HUDEP-2 (cell line): ENCODE data around the gene IL1RAP.

Experiments used
- DNase-seq, 76 experiments: peaks; one replicate each; lab custom pipeline; 2025; ENCODE audit not compliant: unreplicated experiment in 76 of 76; lab: John Stamatoyannopoulos, UW

IL1RAP gene

DNA sequence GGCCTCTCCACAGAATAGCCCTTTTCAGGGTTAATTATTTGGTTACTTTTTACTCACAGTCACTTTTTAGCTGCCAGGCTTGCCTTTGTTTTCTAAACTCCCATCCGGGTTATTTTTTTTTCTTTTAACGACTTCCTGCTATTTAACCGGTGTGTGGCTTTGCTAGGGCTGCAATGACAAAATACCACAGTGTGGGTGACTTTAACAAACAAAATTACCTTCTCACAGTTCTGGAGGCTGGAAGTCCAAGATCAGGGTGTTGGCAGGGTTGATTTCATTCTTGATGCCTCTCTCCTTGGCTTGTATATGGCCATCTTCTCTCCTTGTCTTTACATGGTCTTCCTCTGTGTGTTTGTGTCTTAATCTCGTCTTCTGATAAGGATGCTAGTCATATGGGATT lies 91.5 kb downstream of the IL1RAP start:
- DNase-seq = no peak

DNA sequence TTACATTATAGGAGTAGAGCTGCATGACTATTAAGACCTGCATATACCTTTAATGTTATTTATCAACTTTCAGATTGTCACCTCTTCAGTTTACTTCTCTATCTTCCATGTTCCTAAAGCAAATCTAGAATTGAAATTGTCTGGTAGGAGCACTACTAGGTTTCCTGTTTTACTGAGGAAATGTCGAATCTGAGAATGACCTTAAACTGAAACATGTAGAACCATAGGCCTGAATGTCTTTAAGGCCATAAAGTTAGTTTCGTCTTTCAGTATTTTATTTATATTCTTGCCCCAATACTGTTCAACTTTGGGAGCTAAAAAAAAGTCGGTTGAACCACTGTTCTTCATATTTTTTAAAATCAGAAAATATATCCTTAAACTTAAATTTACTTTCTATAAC lies 92.7 kb downstream of the IL1RAP start:
- DNase-seq = no peak

- DNase-seq = no peak
Observed at GRCh38 chr3:190607021-190607420, 93.1 kb downstream of the IL1RAP start.

DNA sequence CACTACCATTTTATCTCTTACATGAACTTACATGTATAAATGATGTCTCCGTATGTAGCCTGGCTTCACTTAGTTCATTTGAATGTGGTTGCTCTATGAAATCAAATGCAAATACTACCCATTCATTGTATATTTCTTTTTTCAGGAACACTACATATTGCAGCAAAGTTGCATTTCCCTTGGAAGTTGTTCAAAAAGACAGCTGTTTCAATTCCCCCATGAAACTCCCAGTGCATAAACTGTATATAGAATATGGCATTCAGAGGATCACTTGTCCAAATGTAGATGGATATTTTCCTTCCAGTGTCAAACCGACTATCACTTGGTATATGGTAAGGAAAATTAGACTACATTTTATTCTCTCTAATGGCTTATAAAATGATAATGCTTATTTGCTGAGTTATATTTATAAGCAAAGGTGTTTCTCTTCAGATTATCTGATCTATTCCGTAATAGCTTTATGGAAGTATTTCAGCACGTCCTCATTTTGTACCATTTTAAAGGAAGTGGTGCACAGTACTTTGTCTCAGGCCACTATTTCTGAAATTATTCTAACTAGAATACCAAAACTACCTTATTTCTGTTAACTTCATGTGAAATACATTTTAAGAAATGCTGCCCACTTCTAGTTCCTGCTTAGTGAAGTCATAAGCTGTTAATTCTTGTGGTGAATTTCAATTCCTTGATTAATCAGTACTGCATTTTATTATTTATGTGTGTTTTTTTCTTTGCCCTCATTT lies 95.1 kb downstream of the IL1RAP start:
- no peak for DNase-seq

- DNase-seq = no peak
Observed at GRCh38 chr3:190614226-190615059, 100.6 kb downstream of the IL1RAP start.

- DNase-seq = no peak
Observed at GRCh38 chr3:190615060-190615384, 101.1 kb downstream of the IL1RAP start.

- DNase-seq = no peak
Observed at GRCh38 chr3:190615607-190616006, 101.7 kb downstream of the IL1RAP start.

DNA sequence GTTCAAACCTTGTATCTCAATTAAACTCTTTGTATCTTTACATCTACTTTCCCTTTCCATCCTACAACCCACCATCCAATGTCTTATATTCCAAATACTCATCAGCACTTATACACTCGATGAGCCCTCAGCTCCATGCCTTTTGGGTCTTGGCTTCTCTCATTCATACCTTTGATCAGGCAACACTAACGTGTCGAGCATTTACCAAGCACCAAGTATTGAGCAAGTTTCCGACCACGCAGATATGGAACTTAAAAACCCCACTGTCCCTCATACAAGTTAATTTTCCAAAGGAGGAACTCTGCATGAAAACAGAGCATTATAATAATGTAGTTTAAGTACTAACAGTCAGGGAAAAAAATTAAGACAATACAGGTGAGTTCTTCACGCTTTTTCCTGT lies 102.8 kb downstream of the IL1RAP start:
- no peak for DNase-seq

DNA sequence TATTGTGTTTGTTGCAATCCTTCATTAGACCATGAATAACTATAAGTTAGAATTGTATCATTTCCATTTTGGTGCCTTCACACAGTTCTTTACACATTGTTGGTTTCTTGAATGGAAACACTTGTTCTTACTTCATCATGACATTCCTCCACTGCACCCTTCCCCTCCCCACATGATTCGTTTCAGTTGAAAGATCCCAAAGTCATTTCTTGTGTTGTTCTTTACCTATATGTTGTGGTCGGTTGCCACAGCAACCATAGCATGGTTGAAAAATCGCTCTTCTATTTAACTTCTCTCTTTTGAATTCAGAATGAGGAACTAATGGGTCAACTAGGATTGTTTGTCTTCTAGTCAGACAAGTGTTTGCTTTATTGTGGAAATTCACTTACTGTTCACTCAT lies 103.3 kb downstream of the IL1RAP start:
- peak in 1 of 76 experiments; percentile 5 for DNase-seq

GRCh38 chr3:190618330-190619030 lies 104.6 kb downstream of the IL1RAP start:
- DNase-seq = peak in 3 of 76 experiments; percentile 9 to 31 (median 11)

DNA sequence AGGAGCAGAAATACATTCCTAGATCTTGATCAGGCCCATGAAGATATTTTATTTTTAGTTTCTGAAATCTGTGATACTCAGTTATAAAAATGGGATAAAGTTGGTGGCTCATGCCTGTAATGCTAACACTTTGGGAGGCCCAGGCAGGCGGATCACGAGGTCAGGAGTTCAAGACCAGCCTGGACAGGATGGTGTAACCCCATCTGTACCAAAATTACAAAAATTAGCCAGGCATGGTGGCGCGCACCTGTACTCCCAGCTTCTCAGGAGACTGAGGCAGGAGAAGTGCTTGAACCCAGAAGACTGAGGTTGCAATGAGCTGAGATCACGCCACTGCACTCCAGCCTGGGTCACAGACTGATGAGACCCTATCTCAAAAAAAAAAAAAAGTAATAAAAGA lies 105.5 kb downstream of the IL1RAP start:
- DNase-seq = no peak

DNA sequence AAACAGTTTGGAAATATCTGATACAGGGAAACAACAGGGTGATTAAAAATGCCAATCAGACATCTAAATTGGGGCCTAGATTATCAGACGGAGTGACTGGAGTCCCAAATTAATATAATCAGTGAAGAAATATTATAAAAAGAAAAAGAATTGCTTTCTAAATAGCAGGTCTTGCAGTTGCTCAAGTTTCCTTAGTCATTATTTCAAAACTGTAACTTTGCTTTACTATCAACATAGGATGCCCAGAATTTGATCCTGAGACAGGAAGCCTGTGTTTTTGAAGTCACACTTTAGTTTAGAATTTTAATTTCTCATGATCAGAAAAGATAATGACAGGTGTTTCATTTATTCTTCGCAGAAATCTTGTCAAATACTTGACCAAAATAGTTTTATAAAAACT lies 105.9 kb downstream of the IL1RAP start:
- no peak for DNase-seq

DNA sequence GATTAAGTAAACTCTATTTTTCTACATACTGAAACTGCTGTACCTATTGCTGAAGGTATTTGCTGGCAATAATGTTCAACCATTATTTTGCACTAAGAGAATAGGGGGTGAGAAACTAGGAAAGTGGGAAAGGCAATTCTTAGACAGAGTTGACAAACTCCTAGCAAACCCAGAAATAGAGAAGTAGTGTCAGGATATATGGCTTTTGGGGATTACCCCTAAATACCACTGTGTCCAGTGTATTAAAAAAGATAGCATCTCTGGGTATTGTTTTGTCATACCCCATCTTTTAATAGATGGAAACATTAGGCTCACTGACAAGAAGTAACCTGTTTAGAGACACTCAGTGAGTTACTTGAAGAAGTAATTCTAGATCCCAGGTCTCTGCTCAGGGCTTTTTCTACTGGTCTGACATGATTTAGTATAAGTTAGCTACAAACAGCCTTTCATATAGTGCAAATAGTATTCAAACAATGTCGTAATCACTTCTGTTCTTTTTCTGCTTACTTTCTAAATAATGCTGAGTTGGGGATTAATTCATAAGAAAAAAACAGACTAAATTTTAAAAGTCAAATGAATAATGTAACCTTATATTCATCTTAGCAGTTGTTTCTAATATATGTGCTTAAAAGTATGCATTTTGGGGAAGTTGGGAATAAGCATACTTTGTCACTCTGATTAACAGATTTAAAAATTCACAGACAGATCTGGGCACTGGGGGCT lies 107.2 kb downstream of the IL1RAP start:
- DNase-seq = no peak

GRCh38 chr3:190621927-190622326 lies 108.0 kb downstream of the IL1RAP start:
- DNase-seq = no peak

GRCh38 chr3:190624282-190624681 lies 110.4 kb downstream of the IL1RAP start:
- DNase-seq = no peak

- no peak for DNase-seq
Observed at GRCh38 chr3:190626951-190627620, 113.2 kb downstream of the IL1RAP start.

GRCh38 chr3:190629088-190629487 lies 115.2 kb downstream of the IL1RAP start:
- DNase-seq = no peak

DNA sequence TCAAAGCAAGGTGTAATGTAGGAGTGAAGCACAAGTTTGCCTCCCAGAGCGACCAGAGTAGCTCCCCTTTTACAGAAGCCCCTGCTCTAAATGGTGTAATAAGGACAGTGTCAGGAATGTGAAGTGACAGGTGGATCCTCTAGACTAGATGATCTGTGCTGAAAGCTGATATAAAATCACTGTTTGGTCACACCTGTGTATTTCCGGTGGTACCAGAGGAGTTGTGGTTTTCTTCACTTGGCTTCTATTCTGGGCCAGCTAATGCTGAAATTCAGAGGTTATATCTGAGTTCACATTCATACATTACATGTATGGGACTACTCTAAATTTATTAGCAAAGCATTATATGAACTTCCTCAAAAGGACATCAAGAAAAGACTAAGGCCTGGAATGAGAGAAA lies 117.4 kb downstream of the IL1RAP start:
- no peak for DNase-seq

- DNase-seq = no peak
Observed at GRCh38 chr3:190641564-190641963, 127.7 kb downstream of the IL1RAP start.

DNA sequence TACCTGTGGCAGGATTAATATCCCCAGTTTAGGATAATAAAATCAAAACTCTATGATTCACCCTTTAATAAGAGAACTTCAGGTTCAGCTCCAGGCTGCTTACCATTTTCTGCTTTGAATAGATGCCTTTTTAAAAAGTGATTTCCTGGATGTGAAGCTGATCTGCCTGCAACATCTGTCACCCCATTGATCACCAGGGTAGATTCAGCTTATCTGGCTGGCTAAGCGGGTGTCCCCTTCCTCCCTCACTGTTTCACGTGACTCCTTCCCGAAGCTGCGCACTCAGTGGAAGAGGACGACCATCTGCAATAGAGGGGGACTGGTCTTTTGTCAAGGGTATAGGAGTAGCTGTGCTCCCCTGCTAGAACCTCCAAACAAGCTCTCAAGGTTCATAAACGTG lies 128.1 kb downstream of the IL1RAP start:
- DNase-seq = no peak
